ENCODE results near the gene CRY2.
"Not testable (repeated sequence)": the region's sequence is repeated elsewhere in the genome, so short reads cannot be mapped to it uniquely, and the experiment has no call there.

Gene CRY2

GRCh38 chr11:45900916-45901617 lies 53.8 kb downstream of the CRY2 start:
- DNase-seq, result no peak

- DNase-seq, result no peak
These were observed 54.4 kb downstream of the CRY2 start for GRCh38 chr11:45901626-45902025.

GRCh38 chr11:45902452-45903380 lies 55.4 kb downstream of the CRY2 start:
- DNase-seq, result no peak

GRCh38 chr11:45904309-45904915 lies 57.1 kb downstream of the CRY2 start:
- no peak for DNase-seq

GRCh38 chr11:45905095-45905494 lies 57.8 kb downstream of the CRY2 start:
- no peak for DNase-seq

GRCh38 chr11:45905576-45905975 lies 58.3 kb downstream of the CRY2 start:
- not testable (repeated sequence) for DNase-seq

GRCh38 chr11:45906096-45906682 lies 58.9 kb downstream of the CRY2 start:
- no peak for DNase-seq

GRCh38 chr11:45906965-45907611 lies 59.8 kb downstream of the CRY2 start, which contains the start of gene FREY1:
Gene FREY1, minus strand, starts transcription at chr11:45907271. Its CDS starts 26 bp downstream, at chr11:45907245.
- no peak for DNase-seq

GRCh38 chr11:45907911-45908370 lies 60.7 kb downstream of the CRY2 start:
- no peak for DNase-seq

- DNase-seq, result no peak
These were observed 62.6 kb downstream of the CRY2 start for GRCh38 chr11:45909594-45910475.

- no peak for DNase-seq
These were observed 63.3 kb downstream of the CRY2 start for GRCh38 chr11:45910623-45911022.

- no peak for DNase-seq
These were observed 66.2 kb downstream of the CRY2 start for GRCh38 chr11:45913514-45913913.

- no peak for DNase-seq
These were observed 66.8 kb downstream of the CRY2 start for GRCh38 chr11:45913942-45914635.

GRCh38 chr11:45915446-45915845 lies 68.2 kb downstream of the CRY2 start:
- DNase-seq, result no peak

GRCh38 chr11:45917286-45917622 lies 70.0 kb downstream of the CRY2 start:
- DNase-seq, result no peak

GRCh38 chr11:45917623-45918330 lies 70.5 kb downstream of the CRY2 start, which contains the start of gene PEX16:
Gene PEX16, minus strand, starts transcription at chr11:45917877. Its CDS starts 66 bp downstream, at chr11:45917811.
- DNase-seq, result peak; percentile 79

GRCh38 chr11:45918331-45918941 lies 71.2 kb downstream of the CRY2 start:
- no peak for DNase-seq

GRCh38 chr11:45918962-45919675 lies 71.8 kb downstream of the CRY2 start:
- DNase-seq, result no peak

Data from NCI-H510A (cell line).